Testis (tissue), 3 donors: ENCODE measurements around the gene PRKAR1B. TPM values are rescaled to one million over a fixed set of nuclear protein-coding genes. Genes with fewer than 3 reads are reported as not detected.
A peak's percentile ranks its signal among the peaks of the same experiment; 100 is the strongest.
"Not testable (repeated sequence)": the region's sequence is repeated elsewhere in the genome, so short reads cannot be mapped to it uniquely, and the experiment has no call there.

ENCODE experiments used
- DNase-seq: peaks from one replicate; pipeline ENCODE4 v3.0.0-alpha.2; 2019
- H3K27ac ChIP-seq, 2 donors: fragments of 200-600 bp; sonication (generic); one replicate each; pipeline ENCODE4 v1.5.1; 2019
- H3K27me3 ChIP-seq: fragments of 200-600 bp; sonication (generic); one replicate; pipeline ENCODE4 v1.5.1; 2019
- H3K36me3 ChIP-seq: fragments of 200-600 bp; sonication (generic); one replicate; pipeline ENCODE4 v1.5.1; 2017; ENCODE audit warnings: low read depth; ENCODE audit errors: missing control alignments
- H3K4me1 ChIP-seq: fragments of 200-600 bp; sonication (generic); one replicate; pipeline ENCODE4 v1.5.1; 2019
- H3K4me3 ChIP-seq, 2 donors: fragments of 200-600 bp; sonication (generic); one replicate each; pipeline ENCODE4 v1.5.1; 2017 to 2019
- H3K9me3 ChIP-seq: fragments of 200-600 bp; sonication (generic); one replicate; pipeline ENCODE4 v1.5.1; 2017
- POLR2A ChIP-seq: fragments of 450-650 bp; IDR thresholded peaks from one replicate; pipeline ENCODE4 v1.6.1; 2017; ENCODE audit warnings: antibody characterized with exemption, mild to moderate bottlenecking, moderate library complexity
- WGBS, 2 donors: methylation state at CpG; one replicate each; pipeline ENCODE4 v1.1.5; 2018; 5-methylcytosine and 5-hydroxymethylcytosine counted together
- intact Hi-C: fragments of 100-400 bp; cut with DNase I; formaldehyde crosslinking; loops from one replicate; pipeline ENCODE4 v1.15.1; 2023; ENCODE audit warnings: low total_unique reads
- polyA plus RNA-seq: library from polyadenylated mRNA; stranded (reverse); fragments of 350-450 nt; fragmentation: Illumina TruSeq; extraction: RNeasy Lipid Tissue Mini Kit (QIAGEN cat#74804); gene quantifications from one replicate; pipeline ENCODE4 v1.2.3, GENCODE V29; 2014; ENCODE audit warnings: low read depth, low replicate concordance; ENCODE audit not compliant: insufficient read depth
- total RNA-seq, 2 donors: library from RNA; depleted of rRNA; stranded (reverse); fragments of >200 nt; gene quantifications; one replicate each; pipeline ENCODE4 v1.2.3, GENCODE V29; 2016
- TF ChIP-seq, protein P1 (sequence below), 3 experiments: fragments of 450-650 bp in 2 of 3; fragments of 200-600 bp in 1 of 3; sonication (generic) in 1 of 3; IDR thresholded peaks; one replicate each; pipeline ENCODE4 v1.5.1; 2016 to 2019; ENCODE audit warnings: antibody characterized with exemption in 3 of 3, mild to moderate bottlenecking in 2 of 3, moderate library complexity in 1 of 3

Gene PRKAR1B
- total and polyA plus RNA-seq, 3 donors from 2014 or later, result 27.8 to 35.7 (median 31.3) TPM

DNA sequence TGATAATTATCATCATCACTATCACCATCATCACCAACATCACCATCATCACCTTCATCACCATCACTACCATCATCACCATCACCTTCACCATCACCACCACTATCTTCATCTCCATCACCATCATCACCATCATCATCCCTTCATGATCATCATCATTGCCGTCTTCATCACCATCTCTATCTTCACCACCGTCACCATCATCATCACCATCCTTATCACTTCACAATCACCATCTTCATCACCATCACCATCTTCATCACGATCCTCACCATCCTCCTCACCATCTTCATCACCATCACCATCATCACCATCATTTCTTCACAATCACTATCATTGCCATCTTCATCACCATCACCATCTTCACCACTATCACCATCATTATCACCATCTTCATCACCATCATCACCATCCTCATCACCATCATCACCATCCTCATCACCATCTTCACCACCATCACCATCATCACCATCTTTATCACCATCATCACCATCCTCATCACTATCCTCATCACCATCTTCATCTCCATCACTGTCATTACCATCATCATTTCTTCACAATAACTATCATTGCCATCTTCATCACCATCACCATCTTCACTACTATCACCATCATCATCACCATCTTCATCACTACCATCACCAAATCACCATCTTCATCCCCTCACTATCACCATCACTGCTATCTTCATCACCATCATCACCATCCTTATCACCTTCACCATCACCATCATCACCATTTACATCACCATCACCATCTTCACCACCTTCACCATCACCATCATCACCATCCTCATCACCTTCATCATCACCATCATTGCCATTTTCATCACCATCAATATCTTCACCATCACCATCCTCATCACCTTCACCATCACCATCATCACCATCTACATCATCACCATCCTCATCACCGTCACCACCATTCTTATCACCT lies 73.0 kb downstream of the PRKAR1B start:
- Histone ChIP-seq H3K9me3 (no peaks in the 10 kb centered on the region), H3K4me1 (no peaks in the 10 kb centered on the region), H3K4me3 (no peak overlapping the region), H3K36me3 (no peaks in the 10 kb centered on the region), H3K27me3 (no peaks in the 10 kb centered on the region), H3K27ac (no peak overlapping the region)
- no peak for DNase-seq
- intact Hi-C loops, result no loop called here
- 91 to 94% methylated on average over 4 of the region's 4 CpGs for WGBS, 2 donors
- TF ChIP-seq, protein P1, sequence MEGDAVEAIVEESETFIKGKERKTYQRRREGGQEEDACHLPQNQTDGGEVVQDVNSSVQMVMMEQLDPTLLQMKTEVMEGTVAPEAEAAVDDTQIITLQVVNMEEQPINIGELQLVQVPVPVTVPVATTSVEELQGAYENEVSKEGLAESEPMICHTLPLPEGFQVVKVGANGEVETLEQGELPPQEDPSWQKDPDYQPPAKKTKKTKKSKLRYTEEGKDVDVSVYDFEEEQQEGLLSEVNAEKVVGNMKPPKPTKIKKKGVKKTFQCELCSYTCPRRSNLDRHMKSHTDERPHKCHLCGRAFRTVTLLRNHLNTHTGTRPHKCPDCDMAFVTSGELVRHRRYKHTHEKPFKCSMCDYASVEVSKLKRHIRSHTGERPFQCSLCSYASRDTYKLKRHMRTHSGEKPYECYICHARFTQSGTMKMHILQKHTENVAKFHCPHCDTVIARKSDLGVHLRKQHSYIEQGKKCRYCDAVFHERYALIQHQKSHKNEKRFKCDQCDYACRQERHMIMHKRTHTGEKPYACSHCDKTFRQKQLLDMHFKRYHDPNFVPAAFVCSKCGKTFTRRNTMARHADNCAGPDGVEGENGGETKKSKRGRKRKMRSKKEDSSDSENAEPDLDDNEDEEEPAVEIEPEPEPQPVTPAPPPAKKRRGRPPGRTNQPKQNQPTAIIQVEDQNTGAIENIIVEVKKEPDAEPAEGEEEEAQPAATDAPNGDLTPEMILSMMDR (IDR thresholded peaks at IDR 0.05), result no peak
- no peak for TF ChIP-seq POLR2A

DNA sequence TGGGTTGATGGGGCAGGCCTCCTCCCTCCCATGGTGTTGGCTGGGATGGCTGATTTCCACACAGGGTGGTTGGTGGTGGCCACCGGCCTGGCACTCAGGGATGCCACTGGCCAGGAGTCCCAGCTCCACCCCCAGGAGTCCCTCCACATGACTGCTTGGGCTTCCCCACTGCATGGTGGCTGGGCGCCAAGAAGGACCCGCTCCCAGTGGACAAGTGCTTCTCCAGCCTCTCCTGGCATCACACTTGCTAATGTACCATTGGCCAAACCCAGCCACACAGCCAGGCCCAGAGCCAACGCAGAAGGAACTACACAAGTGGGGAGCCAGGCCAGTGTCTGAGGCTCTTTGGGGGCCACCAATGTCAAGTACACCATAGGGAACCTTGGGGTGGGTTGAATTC lies 74.2 kb downstream of the PRKAR1B start:
- intact Hi-C loops, result no loop called here
- H3K27ac ChIP-seq, result no peak overlapping the region
- H3K9me3 ChIP-seq, result no peaks in the 10 kb centered on the region
- H3K4me1 ChIP-seq, result no peaks in the 10 kb centered on the region
- WGBS, 2 donors, result 100% methylated on average over 1 to 4 of the region's 4 CpGs
- no peak for DNase-seq
- no peaks in the 10 kb centered on the region for H3K27me3 ChIP-seq
- no peak for TF ChIP-seq POLR2A
- TF ChIP-seq, protein P1 (IDR thresholded peaks at IDR 0.05), result no peak
- no peak overlapping the region for H3K4me3 ChIP-seq
- no peaks in the 10 kb centered on the region for H3K36me3 ChIP-seq

DNA sequence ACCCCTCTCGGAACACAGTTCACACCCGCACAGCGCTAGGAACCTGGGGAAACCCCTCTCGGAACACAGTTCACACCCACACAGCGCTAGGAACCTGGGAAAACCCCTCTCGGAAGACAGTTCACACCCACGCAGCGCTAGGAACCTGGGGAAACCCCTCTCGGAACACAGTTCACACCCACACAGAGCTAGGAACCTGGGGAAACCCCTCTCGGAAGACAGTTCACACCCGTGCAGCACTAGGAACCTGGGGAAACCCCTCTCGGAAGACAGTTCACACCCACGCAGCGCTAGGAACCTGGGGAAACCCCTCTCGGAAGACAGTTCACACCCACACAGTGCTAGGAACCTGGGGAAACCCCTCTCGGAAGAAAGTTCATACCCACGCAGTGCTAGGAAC lies 74.9 kb downstream of the PRKAR1B start:
- H3K27me3 ChIP-seq, H3K9me3 ChIP-seq, H3K4me1 ChIP-seq, DNase-seq, H3K27ac ChIP-seq, H3K4me3 ChIP-seq, intact Hi-C loops, H3K36me3 ChIP-seq: not testable (repeated sequence)
- WGBS, 2 donors, result 96 to 97% methylated on average over 15 to 17 of the region's 17 CpGs

DNA sequence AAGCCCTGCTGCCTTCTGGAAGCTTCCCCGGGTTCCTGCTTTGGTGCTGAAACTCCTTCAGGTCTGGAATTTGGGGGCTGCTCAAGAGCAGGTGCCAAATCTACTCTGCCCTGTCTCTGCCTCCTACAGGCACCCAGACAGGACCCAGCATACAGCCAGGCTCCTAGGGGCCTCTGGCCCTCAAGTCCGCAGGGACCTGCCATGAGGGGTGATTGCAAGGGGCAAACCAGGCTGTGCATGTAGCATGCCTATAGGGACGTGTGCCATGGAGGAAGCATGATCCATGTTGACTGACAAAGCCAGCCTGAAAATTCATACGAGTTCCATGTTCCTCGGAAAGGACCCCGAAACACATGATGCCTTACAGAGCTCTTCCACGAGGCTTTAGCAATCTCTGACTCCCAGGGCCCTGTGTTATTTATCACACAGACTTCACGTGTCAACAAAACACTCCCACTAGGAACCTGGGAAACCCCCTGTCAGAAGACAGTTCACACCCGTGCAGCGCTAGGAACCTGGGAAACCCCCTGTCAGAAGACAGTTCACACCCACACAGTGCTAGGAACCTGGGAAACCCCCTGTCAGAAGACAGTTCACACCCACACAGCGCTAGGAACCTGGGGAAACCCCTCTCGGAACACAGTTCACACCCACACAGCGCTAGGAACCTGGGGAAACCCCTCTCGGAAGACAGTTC lies 75.9 kb downstream of the PRKAR1B start:
- TF ChIP-seq, protein P1 (IDR thresholded peaks at IDR 0.05), result no peak
- no peak for TF ChIP-seq POLR2A
- Histone ChIP-seq H3K27ac (no peak overlapping the region), H3K36me3 (no peaks in the 10 kb centered on the region), H3K4me3 (no peak overlapping the region), H3K27me3 (no peaks in the 10 kb centered on the region), H3K9me3 (no peaks in the 10 kb centered on the region), H3K4me1 (no peaks in the 10 kb centered on the region)
- intact Hi-C loops, result no loop called here
- 87 to 92% methylated on average over 14 of the region's 14 CpGs for WGBS, 2 donors
- DNase-seq, result no peak

DNA sequence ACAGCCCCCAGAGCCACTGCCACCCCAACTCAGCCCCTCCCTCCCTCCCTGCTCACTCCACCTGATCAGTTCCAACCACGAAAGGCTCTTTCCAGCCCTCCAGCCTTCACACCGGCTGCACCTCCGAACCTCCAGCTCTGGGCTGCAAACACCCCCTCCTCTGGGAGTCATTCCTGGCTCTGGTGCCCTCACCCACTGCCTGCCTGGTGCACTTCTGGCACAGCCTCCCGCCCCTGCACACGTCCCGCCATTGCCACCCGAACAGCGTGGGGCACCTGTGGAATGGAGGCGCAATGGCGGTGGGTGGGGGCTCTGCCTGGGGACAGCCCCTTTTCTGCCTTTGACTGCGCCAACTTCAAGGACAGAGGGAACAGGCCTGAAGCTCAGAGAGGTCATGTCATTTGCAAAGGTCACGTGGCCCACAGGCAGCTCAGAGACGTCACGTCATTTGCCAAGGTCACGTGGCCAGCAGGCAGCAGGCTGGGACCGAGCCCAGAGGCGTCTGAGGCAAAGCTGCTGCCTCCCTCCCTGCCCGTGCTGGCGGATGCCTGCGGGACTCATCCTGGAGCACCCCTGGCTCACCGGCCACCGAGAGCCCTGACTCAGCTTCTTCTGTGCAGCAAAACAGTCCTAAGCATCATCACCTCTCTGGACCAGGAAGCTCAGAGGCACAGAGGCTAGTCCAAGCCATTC lies 76.6 kb downstream of the PRKAR1B start:
- H3K36me3 ChIP-seq, result no peaks in the 10 kb centered on the region
- no peaks in the 10 kb centered on the region for H3K4me1 ChIP-seq
- no peak overlapping the region for H3K4me3 ChIP-seq
- H3K9me3 ChIP-seq, result no peaks in the 10 kb centered on the region
- DNase-seq, result peak; percentile 87
- WGBS, 2 donors, result 75 to 83% methylated on average over 9 to 17 of the region's 22 CpGs
- TF ChIP-seq POLR2A, result no peak
- TF ChIP-seq, protein P1 (IDR thresholded peaks at IDR 0.05), result no peak
- intact Hi-C loops, result no loop called here
- no peak overlapping the region for H3K27ac ChIP-seq
- no peaks in the 10 kb centered on the region for H3K27me3 ChIP-seq
